Mammary epithelial cell (primary cell): ENCODE measurements around the gene HES6.

Source experiments
- EZH2 ChIP-seq: IDR thresholded peaks from 2 replicates; pipeline ENCODE4 v1.6.1; 2012; ENCODE audit warnings: low read length, inconsistent platforms, borderline replicate concordance
- TF ChIP-seq, protein P1 (sequence below), 2 donors: IDR thresholded peaks in 1 of 2; conservative IDR thresholded peaks in 1 of 2; 2 replicates each; pipeline ENCODE4 v1.5.1; 2011 to 2012; ENCODE audit warnings: inconsistent platforms in 2 of 2, low read length in 2 of 2, mild to moderate bottlenecking in 2 of 2, control low read depth in 1 of 2, low read depth in 1 of 2; ENCODE audit not compliant: insufficient read depth in 1 of 2; ENCODE audit errors: extremely low read depth in 1 of 2

GRCh38 chr2:238264072-238264460 is 24.2 kb upstream of the HES6 start:
- TF ChIP-seq, protein P1, sequence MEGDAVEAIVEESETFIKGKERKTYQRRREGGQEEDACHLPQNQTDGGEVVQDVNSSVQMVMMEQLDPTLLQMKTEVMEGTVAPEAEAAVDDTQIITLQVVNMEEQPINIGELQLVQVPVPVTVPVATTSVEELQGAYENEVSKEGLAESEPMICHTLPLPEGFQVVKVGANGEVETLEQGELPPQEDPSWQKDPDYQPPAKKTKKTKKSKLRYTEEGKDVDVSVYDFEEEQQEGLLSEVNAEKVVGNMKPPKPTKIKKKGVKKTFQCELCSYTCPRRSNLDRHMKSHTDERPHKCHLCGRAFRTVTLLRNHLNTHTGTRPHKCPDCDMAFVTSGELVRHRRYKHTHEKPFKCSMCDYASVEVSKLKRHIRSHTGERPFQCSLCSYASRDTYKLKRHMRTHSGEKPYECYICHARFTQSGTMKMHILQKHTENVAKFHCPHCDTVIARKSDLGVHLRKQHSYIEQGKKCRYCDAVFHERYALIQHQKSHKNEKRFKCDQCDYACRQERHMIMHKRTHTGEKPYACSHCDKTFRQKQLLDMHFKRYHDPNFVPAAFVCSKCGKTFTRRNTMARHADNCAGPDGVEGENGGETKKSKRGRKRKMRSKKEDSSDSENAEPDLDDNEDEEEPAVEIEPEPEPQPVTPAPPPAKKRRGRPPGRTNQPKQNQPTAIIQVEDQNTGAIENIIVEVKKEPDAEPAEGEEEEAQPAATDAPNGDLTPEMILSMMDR (conservative IDR thresholded peaks at IDR 0.05 in 1 of 2, IDR thresholded peaks at IDR 0.05 in 1 of 2; ENCODE audit: extremely low read depth in 1 of 2, insufficient read depth in 1 of 2, low read depth in 1 of 2, low read length in 2 of 2), result no peak
- no peak for TF ChIP-seq EZH2
